ENCODE measurements around the gene GGTA1. TPM values are rescaled to one million over a fixed set of nuclear protein-coding genes. Genes with fewer than 3 reads are reported as not detected.

Gene GGTA1
- total RNA-seq = 1 to 10 TPM in 3 of 4 donors, under 1 TPM in 1; 0.50 to 7.0 (median 2.5) TPM
- polyA plus RNA-seq = 1 to 10 TPM; 1.1 to 3.9 (median 1.6) TPM
- long read RNA-seq, donor 1 = 0 reads
- long read RNA-seq, donor 2, partial matches to known transcripts = 0 of 1 reads
- long read RNA-seq, donor 2, other reads (novel, unspliced or antisense) = 0 of 1 reads

GRCh38 chr9:121499427-121500164, at the start of gene GGTA1:
Gene GGTA1 (minus strand): TSS chr9:121499844. CDS start chr9:121467922, 31,922 bp downstream.
- H3K36me3 ChIP-seq (ENCODE audit: insufficient read depth in 1 of 2, low read depth in 1 of 2) = no peaks in the 10 kb centered on the region
- H3K4me1 ChIP-seq = peaks cover 16% of the 10 kb centered on the region
- DNase-seq (peak; percentile 69 to 78), ATAC-seq (peak; percentile 72 to 85 (median 79))
- TF ChIP-seq CTCF (IDR thresholded peaks at IDR 0.05) = no peak
- peaks cover 0 to 48% (median 3%) of the 10 kb centered on the region in 3 donors for H3K27me3 ChIP-seq (ENCODE audit: insufficient read depth in 3 of 3, low read length in 2 of 3)
- H3K4me3 ChIP-seq = peak within 1 kb of the TSS; percentile 77
- intact Hi-C loops (cut with DNase I) = loop anchor here in 1 of 2 donors (5.0 kb wide), 1 partner anchor 37 kb away; no protein-coding TSS in a partner anchor
- H3K27ac ChIP-seq = peak within 1 kb of the TSS; percentile 52
- 0 to 1% (median 0%) methylated on average over 55 to 72 of the region's 72 CpGs for WGBS, 3 donors
- H3K9me3 ChIP-seq = peaks cover 7% of the 10 kb centered on the region

- no peak for DNase-seq
- no peaks in the 10 kb centered on the region for H3K9me3 ChIP-seq
- no peaks in the 10 kb centered on the region for H3K36me3 ChIP-seq (ENCODE audit: insufficient read depth in 1 of 2, low read depth in 1 of 2)
- intact Hi-C loops (cut with DNase I) = loop anchor here (1.0 to 5.0 kb wide), 4 partner anchors 134 to 444 kb away; no protein-coding TSS in a partner anchor
- ATAC-seq = no peak
- peaks cover 11% of the 10 kb centered on the region for H3K4me1 ChIP-seq
- no peak overlapping the region for H3K4me3 ChIP-seq
- H3K27me3 ChIP-seq (ENCODE audit: insufficient read depth in 3 of 3, low read length in 2 of 3) = no peaks in the 10 kb centered on the region
- H3K27ac ChIP-seq = no peak overlapping the region
- no peak for TF ChIP-seq CTCF (IDR thresholded peaks at IDR 0.05)
- WGBS, 3 donors = 93 to 96% (median 95%) methylated on average over 2 of the region's 2 CpGs
These were observed 49.0 kb upstream of the GGTA1 start for GRCh38 chr9:121548666-121549065.

- intact Hi-C loops (cut with DNase I) = loop anchor here (1.0 to 5.0 kb wide), 4 partner anchors 136 to 446 kb away; no protein-coding TSS in a partner anchor
- 3 to 4% (median 4%) methylated on average over 24 to 27 of the region's 27 CpGs for WGBS, 3 donors
These were observed 46.3 kb upstream of the GGTA1 start for GRCh38 chr9:121545875-121546423.

More at GRCh38 chr9:121545875-121546423, 46.3 kb upstream of the GGTA1 start:
- ATAC-seq (peak; percentile 89 to 94 (median 92)), DNase-seq (peak; percentile 97)
- peak; percentile 97 for TF ChIP-seq CTCF (IDR thresholded peaks at IDR 0.05)
- peaks cover 10% of the 10 kb centered on the region for H3K4me1 ChIP-seq
- H3K27me3 ChIP-seq (ENCODE audit: insufficient read depth in 3 of 3, low read length in 2 of 3) = no peaks in the 10 kb centered on the region
- H3K27ac ChIP-seq = no peak overlapping the region
- H3K36me3 ChIP-seq (ENCODE audit: insufficient read depth in 1 of 2, low read depth in 1 of 2) = no peaks in the 10 kb centered on the region
- peak overlapping the region; percentile 52 for H3K4me3 ChIP-seq
- H3K9me3 ChIP-seq = no peaks in the 10 kb centered on the region
